ENCODE data around the gene ICAM1.

ICAM1 gene

GRCh38 chr19:10321417-10321797 is 50.5 kb downstream of the ICAM1 start:
- Histone ChIP-seq H2AFZ (ENCODE audit: insufficient read depth, low read length, poor library complexity) (no peak overlapping the region), H3K14ac (ENCODE audit: low read length) (no peak overlapping the region), H2BK120ac (ENCODE audit: insufficient read depth, low read length, poor library complexity) (no peak overlapping the region), H3K9ac (ENCODE audit: low read length) (no peak overlapping the region), H4K8ac (ENCODE audit: low read depth, low read length) (no peak overlapping the region), H4K91ac (ENCODE audit: low read depth, low read length) (no peak overlapping the region), H4K12ac (ENCODE audit: low read depth, low read length) (no peak overlapping the region), H3K4me1 (ENCODE audit: control insufficient read depth in 1 of 2, insufficient read depth in 2 of 2, low read length in 2 of 2) (no peaks in the 10 kb centered on the region), H3K9me3 (ENCODE audit: insufficient read depth, low read depth, low read length) (no peaks in the 10 kb centered on the region), H3K4me3 (ENCODE audit: low read depth, low read length) (no peak overlapping the region), H2AK5ac (ENCODE audit: low read length) (no peak overlapping the region), H3K79me2 (ENCODE audit: control insufficient read depth, insufficient read depth, low read length, poor library complexity) (no peaks in the 10 kb centered on the region), H3K18ac (ENCODE audit: low read length) (no peak overlapping the region), H3K36me3 (ENCODE audit: control insufficient read depth in 1 of 2, insufficient read depth in 2 of 2, low read length in 2 of 2) (peaks cover 83 to 85% of the 10 kb centered on the region in 2 experiments), H3K79me1 (ENCODE audit: low read length) (no peaks in the 10 kb centered on the region), H3K27ac (ENCODE audit: low read depth, low read length) (no peak overlapping the region), H3K23ac (ENCODE audit: low read length) (no peak overlapping the region), H3K27me3 (ENCODE audit: insufficient read depth, low read length) (no peaks in the 10 kb centered on the region), H2BK5ac (ENCODE audit: low read depth, low read length, poor library complexity) (no peak overlapping the region), H3K4ac (ENCODE audit: low read depth, low read length) (no peak overlapping the region), H2BK12ac (ENCODE audit: low read length) (no peak overlapping the region), H3K4me2 (ENCODE audit: low read length) (no peak overlapping the region)
- WGBS (ENCODE audit: extremely low coverage, insufficient coverage, insufficient read length), result no CpG with 5 or more reads among the region's 11 CpGs
- DNase-seq, result no peak

GRCh38 chr19:10321874-10322835 is 51.2 kb downstream of the ICAM1 start:
- Histone ChIP-seq H3K36me3 (ENCODE audit: control insufficient read depth in 1 of 2, insufficient read depth in 2 of 2, low read length in 2 of 2) (peaks cover 84% of the 10 kb centered on the region in 2 experiments), H3K9me3 (ENCODE audit: insufficient read depth, low read depth, low read length) (no peaks in the 10 kb centered on the region), H3K4me3 (ENCODE audit: low read depth, low read length) (no peak overlapping the region), H4K91ac (ENCODE audit: low read depth, low read length) (no peak overlapping the region), H3K79me2 (ENCODE audit: control insufficient read depth, insufficient read depth, low read length, poor library complexity) (no peaks in the 10 kb centered on the region), H3K23ac (ENCODE audit: low read length) (no peak overlapping the region), H3K9ac (ENCODE audit: low read length) (no peak overlapping the region), H3K14ac (ENCODE audit: low read length) (no peak overlapping the region), H2BK12ac (ENCODE audit: low read length) (no peak overlapping the region), H3K4ac (ENCODE audit: low read depth, low read length) (no peak overlapping the region), H3K27ac (ENCODE audit: low read depth, low read length) (no peak overlapping the region), H4K8ac (ENCODE audit: low read depth, low read length) (no peak overlapping the region), H2BK120ac (ENCODE audit: insufficient read depth, low read length, poor library complexity) (no peak overlapping the region), H2AK5ac (ENCODE audit: low read length) (no peak overlapping the region), H3K18ac (ENCODE audit: low read length) (no peak overlapping the region), H2BK5ac (ENCODE audit: low read depth, low read length, poor library complexity) (no peak overlapping the region), H4K12ac (ENCODE audit: low read depth, low read length) (no peak overlapping the region), H3K79me1 (ENCODE audit: low read length) (no peaks in the 10 kb centered on the region), H3K4me1 (ENCODE audit: control insufficient read depth in 1 of 2, insufficient read depth in 2 of 2, low read length in 2 of 2) (no peaks in the 10 kb centered on the region), H3K4me2 (ENCODE audit: low read length) (no peak overlapping the region), H3K27me3 (ENCODE audit: insufficient read depth, low read length) (no peaks in the 10 kb centered on the region), H2AFZ (ENCODE audit: insufficient read depth, low read length, poor library complexity) (no peak overlapping the region)
- no peak for DNase-seq
- no CpG with 5 or more reads among the region's 19 CpGs for WGBS (ENCODE audit: extremely low coverage, insufficient coverage, insufficient read length)

- H3K27me3 ChIP-seq (ENCODE audit: insufficient read depth, low read length), result no peaks in the 10 kb centered on the region
- H3K23ac ChIP-seq (ENCODE audit: low read length), result no peak overlapping the region
- H4K8ac ChIP-seq (ENCODE audit: low read depth, low read length), result no peak overlapping the region
- WGBS (ENCODE audit: extremely low coverage, insufficient coverage, insufficient read length), result no CpG with 5 or more reads among the region's 8 CpGs
- no peak overlapping the region for H3K4ac ChIP-seq (ENCODE audit: low read depth, low read length)
- no peak overlapping the region for H3K9ac ChIP-seq (ENCODE audit: low read length)
- no peak overlapping the region for H3K4me3 ChIP-seq (ENCODE audit: low read depth, low read length)
- peaks cover 2% of the 10 kb centered on the region for H3K9me3 ChIP-seq (ENCODE audit: insufficient read depth, low read depth, low read length)
- H2AK5ac ChIP-seq (ENCODE audit: low read length), result no peak overlapping the region
- no peaks in the 10 kb centered on the region for H3K79me1 ChIP-seq (ENCODE audit: low read length)
- H3K4me2 ChIP-seq (ENCODE audit: low read length), result no peak overlapping the region
- H2BK120ac ChIP-seq (ENCODE audit: insufficient read depth, low read length, poor library complexity), result no peak overlapping the region
- no peak overlapping the region for H3K27ac ChIP-seq (ENCODE audit: low read depth, low read length)
- no peak overlapping the region for H3K18ac ChIP-seq (ENCODE audit: low read length)
- H4K12ac ChIP-seq (ENCODE audit: low read depth, low read length), result no peak overlapping the region
- H2BK12ac ChIP-seq (ENCODE audit: low read length), result no peak overlapping the region
- H2BK5ac ChIP-seq (ENCODE audit: low read depth, low read length, poor library complexity), result no peak overlapping the region
- no peak overlapping the region for H3K14ac ChIP-seq (ENCODE audit: low read length)
- DNase-seq, result no peak
- no peak overlapping the region for H2AFZ ChIP-seq (ENCODE audit: insufficient read depth, low read length, poor library complexity)
- no peak overlapping the region for H4K91ac ChIP-seq (ENCODE audit: low read depth, low read length)
- H3K79me2 ChIP-seq (ENCODE audit: control insufficient read depth, insufficient read depth, low read length, poor library complexity), result no peaks in the 10 kb centered on the region
- no peaks in the 10 kb centered on the region for H3K4me1 ChIP-seq (ENCODE audit: control insufficient read depth in 1 of 2, insufficient read depth in 2 of 2, low read length in 2 of 2)
- peaks cover 86 to 90% of the 10 kb centered on the region in 2 experiments for H3K36me3 ChIP-seq (ENCODE audit: control insufficient read depth in 1 of 2, insufficient read depth in 2 of 2, low read length in 2 of 2)
These were observed 54.8 kb downstream of the ICAM1 start for GRCh38 chr19:10325732-10326131.

GRCh38 chr19:10327793-10328192 is 56.9 kb downstream of the ICAM1 start:
- H3K9me3 ChIP-seq (ENCODE audit: insufficient read depth, low read depth, low read length), result peaks cover 2% of the 10 kb centered on the region
- no peak overlapping the region for H4K91ac ChIP-seq (ENCODE audit: low read depth, low read length)
- no CpG with 5 or more reads among the region's 7 CpGs for WGBS (ENCODE audit: extremely low coverage, insufficient coverage, insufficient read length)
- no peak overlapping the region for H4K12ac ChIP-seq (ENCODE audit: low read depth, low read length)
- no peak for DNase-seq
- no peak overlapping the region for H4K8ac ChIP-seq (ENCODE audit: low read depth, low read length)
- no peak overlapping the region for H2BK120ac ChIP-seq (ENCODE audit: insufficient read depth, low read length, poor library complexity)
- H3K4ac ChIP-seq (ENCODE audit: low read depth, low read length), result no peak overlapping the region
- H3K79me2 ChIP-seq (ENCODE audit: control insufficient read depth, insufficient read depth, low read length, poor library complexity), result peaks cover 7% of the 10 kb centered on the region
- no peak overlapping the region for H3K14ac ChIP-seq (ENCODE audit: low read length)
- peaks cover 69% of the 10 kb centered on the region in 2 experiments for H3K36me3 ChIP-seq (ENCODE audit: control insufficient read depth in 1 of 2, insufficient read depth in 2 of 2, low read length in 2 of 2)
- H3K9ac ChIP-seq (ENCODE audit: low read length), result no peak overlapping the region
- no peak overlapping the region for H2BK12ac ChIP-seq (ENCODE audit: low read length)
- H3K4me3 ChIP-seq (ENCODE audit: low read depth, low read length), result no peak overlapping the region
- no peak overlapping the region for H3K27ac ChIP-seq (ENCODE audit: low read depth, low read length)
- no peak overlapping the region for H3K4me2 ChIP-seq (ENCODE audit: low read length)
- no peak overlapping the region for H3K23ac ChIP-seq (ENCODE audit: low read length)
- H2AFZ ChIP-seq (ENCODE audit: insufficient read depth, low read length, poor library complexity), result no peak overlapping the region
- no peaks in the 10 kb centered on the region for H3K27me3 ChIP-seq (ENCODE audit: insufficient read depth, low read length)
- no peak overlapping the region for H3K18ac ChIP-seq (ENCODE audit: low read length)
- no peaks in the 10 kb centered on the region for H3K79me1 ChIP-seq (ENCODE audit: low read length)
- no peak overlapping the region for H2BK5ac ChIP-seq (ENCODE audit: low read depth, low read length, poor library complexity)
- no peak overlapping the region for H2AK5ac ChIP-seq (ENCODE audit: low read length)
- peaks cover 5 to 8% of the 10 kb centered on the region in 2 experiments for H3K4me1 ChIP-seq (ENCODE audit: control insufficient read depth in 1 of 2, insufficient read depth in 2 of 2, low read length in 2 of 2)

All from trophoblast cell (in vitro differentiated cells and primary cell).